ENCODE measurements around the gene SLC26A11. TPM values are rescaled to one million over a fixed set of nuclear protein-coding genes. Genes with fewer than 3 reads are reported as not detected.

Gene SLC26A11
- polyA plus RNA-seq (ENCODE audit: insufficient read depth in 1 of 5, insufficient read length in 5 of 5, low replicate concordance in 1 of 5) = 10 to 100 TPM; 16.0 to 32.3 (median 27.0) TPM
- long read RNA-seq, donor 1, partial matches to known transcripts = 0 of 4 reads
- long read RNA-seq, donor 1, other reads (novel, unspliced or antisense) = 0 of 4 reads
- long read RNA-seq, donor 2, partial matches to known transcripts = 0 of 2 reads
- long read RNA-seq, donor 2, other reads (novel, unspliced or antisense) = 0 of 2 reads
- long read RNA-seq, donor 3, partial matches to known transcripts = 0 of 2 reads
- long read RNA-seq, donor 3, other reads (novel, unspliced or antisense) = 0 of 2 reads
- long read RNA-seq, donor 4, partial matches to known transcripts = 0 of 7 reads
- long read RNA-seq, donor 4, other reads (novel, unspliced or antisense) = 7 of 7 reads
- long read RNA-seq, donor 5, partial matches to known transcripts = 0 of 4 reads
- long read RNA-seq, donor 5, other reads (novel, unspliced or antisense) = 0 of 4 reads
- long read RNA-seq, donor 6, partial matches to known transcripts = 0 of 6 reads
- long read RNA-seq, donor 6, other reads (novel, unspliced or antisense) = 0 of 6 reads
- long read RNA-seq, donor 7, partial matches to known transcripts = 0 of 5 reads
- long read RNA-seq, donor 7, other reads (novel, unspliced or antisense) = 0 of 5 reads
- long read RNA-seq, donor 8, partial matches to known transcripts = 0 of 3 reads
- long read RNA-seq, donor 8, other reads (novel, unspliced or antisense) = 0 of 3 reads

GRCh38 chr17:80220054-80220735 is at the start of gene SLC26A11, which contains the start of gene SGSH:
Gene SLC26A11 (plus strand): TSS chr17:80220427. CDS start chr17:80221561, 1,134 bp downstream.
Gene SGSH (minus strand): TSS chr17:80220333. CDS start chr17:80220313, 20 bp downstream.
- DNase-seq = peak; percentile 61 to 68

DNA sequence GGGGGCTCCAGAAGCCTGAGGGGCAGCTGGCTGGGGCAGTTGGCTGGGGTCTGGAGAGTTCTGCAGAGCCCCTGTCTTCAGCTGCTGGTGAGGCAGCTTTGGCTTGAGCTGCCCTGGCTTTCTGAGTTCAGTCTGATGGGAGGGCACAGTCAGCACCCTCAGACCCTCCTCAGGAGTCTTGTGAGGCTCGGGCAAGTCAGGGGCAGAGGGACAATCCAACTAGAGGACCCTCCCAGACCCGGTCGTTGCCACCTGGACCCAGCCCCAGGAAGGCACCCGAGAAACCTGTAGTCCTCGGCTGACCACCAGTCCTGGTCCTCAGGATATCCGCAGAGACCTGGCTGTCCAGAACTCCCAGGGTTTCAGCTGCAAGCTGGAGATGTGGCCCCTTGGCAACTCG is 48.5 kb upstream of the SLC26A11 start:
- no peak for DNase-seq

DNA sequence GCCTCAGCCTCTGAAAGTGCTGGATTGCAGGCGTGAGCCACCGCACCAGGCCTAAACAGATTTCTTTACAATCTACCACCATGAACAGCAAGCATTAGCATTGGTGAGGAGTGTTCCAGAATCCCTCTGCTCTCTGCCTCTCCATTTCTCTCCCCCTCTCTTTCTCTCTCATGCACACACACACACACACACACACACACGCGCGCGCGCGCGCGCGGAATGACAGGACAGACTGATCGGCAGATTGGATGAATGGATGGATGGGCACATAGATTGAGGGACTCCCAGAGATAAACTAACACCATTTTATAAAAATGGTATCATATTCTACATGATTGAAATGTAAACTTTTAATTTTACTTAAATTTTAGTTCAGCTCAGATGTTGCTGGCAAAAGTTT is 47.1 kb upstream of the SLC26A11 start:
- DNase-seq = no peak

DNA sequence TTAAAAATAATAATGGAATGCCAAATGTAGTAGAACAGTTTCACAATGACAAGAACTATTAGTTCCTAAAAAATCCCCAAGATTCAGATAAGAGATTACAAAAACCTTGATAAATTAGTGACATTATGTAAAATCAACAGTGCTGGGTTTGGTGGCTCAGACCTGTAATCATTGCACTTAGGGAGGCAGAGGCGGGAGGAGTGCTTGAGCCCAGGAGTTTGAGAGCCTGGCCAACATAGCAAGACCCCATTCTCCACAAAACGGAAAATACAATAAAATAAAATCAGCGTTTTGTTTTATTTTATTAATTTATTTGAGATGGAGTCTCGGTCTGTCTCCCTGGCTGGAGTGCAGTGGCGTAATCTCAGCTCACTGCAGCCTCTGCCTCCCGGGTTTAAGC is 46.3 kb upstream of the SLC26A11 start:
- DNase-seq = no peak

DNA sequence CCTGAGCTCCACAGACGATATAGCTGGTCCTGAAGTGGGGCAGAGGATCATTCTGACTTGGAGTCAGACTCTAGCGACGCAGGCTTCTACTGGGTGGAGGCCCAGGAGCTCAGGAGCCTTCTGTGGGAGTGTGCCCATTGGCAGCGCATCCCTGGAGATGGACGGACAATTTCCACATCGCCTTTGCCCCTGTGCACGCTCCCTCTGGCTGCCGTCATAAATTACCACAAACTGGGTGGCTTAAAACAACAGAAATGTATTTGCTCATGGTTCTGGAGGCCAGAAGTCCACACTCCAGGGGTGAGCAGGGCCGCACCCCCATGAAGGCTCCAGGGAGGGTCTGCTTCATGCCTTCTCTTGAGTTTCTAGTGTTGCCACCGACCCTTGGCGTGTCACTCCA is 43.5 kb upstream of the SLC26A11 start:
- DNase-seq = no peak

DNA sequence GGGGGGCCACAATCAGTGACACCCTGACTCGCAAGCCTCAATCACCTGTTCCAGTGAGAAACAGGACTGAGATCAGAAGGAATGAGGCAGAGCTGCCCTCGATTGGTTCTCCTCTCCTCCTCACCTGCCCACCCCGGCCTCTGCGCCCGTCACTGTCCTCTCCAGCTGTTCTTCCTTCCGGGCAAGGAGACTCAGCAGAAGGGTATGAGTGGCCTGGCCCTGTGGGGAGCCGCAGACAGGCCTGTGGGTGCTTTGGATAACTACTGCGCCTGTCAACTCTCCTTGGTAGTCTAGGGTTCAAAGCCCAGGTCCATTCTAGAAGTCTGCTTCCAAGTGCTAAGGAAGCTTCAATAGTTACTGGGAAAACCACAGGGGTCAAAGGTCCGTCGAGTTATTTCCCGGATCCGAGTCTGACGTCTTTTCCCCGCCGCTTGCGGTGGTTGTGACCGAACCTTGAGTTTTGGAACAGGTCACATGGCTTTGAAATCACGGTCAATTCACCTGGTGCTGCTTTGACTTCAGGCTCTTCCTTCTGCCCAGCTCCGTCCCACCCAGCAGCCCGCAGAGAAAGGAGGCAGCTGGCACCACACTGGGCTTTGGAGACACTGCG is 42.1 kb upstream of the SLC26A11 start:
- no peak for DNase-seq

DNA sequence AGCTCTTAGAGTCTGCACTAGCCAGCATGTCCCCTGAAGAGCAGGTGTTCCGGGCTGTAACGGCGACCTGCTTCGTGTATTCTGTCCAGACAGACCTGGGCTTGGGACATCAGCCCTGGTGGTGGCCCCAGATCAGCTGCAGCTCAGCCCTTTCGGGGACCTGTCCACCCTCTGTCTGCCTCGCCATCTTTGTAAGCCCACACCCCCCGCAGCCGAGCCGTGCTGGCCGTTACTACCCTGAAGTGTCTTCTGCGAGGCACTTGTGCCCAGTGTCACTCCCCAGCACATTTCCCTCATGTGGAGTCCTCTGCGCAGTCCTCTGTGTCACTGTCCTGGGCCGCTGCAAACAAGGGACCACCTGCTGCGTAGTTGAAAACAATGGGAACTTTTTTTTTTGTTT is 40.0 kb upstream of the SLC26A11 start:
- DNase-seq = no peak

GRCh38 chr17:80181431-80181830 is 38.8 kb upstream of the SLC26A11 start:
- DNase-seq = no peak

DNA sequence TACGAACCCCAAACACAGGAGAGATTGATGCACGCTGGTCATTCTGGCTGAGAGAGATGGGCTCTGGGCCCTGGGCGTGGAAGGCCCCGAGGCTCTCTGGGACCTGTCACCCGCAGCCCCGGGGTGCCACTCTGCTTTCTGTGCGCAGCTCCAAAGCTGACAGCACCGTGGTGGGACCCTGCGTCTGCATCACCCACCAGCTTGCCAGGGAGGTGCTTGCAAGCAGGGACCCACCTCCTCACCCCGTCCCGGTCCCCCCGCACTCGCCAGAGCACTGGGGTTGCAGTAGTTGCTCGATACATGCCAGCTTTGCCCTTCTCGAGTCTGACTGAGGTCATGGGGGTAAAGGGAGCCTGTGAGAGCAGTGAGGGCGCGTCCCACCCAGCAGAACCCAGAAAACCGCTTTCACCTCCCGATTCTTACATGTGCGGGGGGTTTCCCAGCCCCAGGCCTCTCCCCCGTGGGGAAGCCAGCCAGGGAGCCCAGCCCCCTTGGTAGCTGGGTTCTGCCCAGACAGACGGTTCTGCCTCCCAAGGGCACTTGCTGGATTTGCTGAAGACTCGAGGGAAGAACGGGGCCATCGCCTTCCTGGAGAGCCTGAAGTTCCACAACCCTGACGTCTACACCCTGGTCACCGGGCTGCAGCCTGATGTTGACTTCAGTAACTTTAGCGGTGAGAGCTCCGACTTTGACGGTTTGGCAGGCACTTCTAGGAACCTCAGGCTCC is 37.9 kb upstream of the SLC26A11 start:
- DNase-seq = no peak

DNA sequence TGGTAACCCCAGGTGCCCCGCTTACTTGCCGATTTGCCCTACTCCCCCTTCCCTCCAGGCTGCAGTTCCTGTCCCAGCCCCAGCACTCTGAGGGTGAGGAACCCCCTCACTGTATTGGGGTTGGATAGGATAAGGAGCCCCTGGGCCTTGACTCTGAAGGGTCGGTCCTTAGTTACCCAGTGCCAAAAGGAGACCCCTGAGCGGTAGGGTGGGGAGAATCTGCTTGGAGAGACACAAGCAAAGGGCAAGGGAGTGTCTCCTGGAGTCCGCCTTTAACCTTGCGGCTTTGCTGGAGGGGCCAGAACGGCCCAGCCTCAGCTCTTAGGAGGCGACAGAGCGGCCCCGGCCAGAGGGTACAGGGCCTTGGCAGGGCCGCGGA is 37.4 kb upstream of the SLC26A11 start:
- no peak for DNase-seq

GRCh38 chr17:80183581-80184422 is 36.4 kb upstream of the SLC26A11 start:
- DNase-seq = no peak

GRCh38 chr17:80184423-80184714 is 35.9 kb upstream of the SLC26A11 start:
- DNase-seq = no peak

GRCh38 chr17:80185968-80186367 is 34.3 kb upstream of the SLC26A11 start:
- no peak for DNase-seq

GRCh38 chr17:80187090-80187489 is 33.1 kb upstream of the SLC26A11 start:
- DNase-seq = no peak

- no peak for DNase-seq
Measured at GRCh38 chr17:80187515-80187941, 32.7 kb upstream of the SLC26A11 start.

DNA sequence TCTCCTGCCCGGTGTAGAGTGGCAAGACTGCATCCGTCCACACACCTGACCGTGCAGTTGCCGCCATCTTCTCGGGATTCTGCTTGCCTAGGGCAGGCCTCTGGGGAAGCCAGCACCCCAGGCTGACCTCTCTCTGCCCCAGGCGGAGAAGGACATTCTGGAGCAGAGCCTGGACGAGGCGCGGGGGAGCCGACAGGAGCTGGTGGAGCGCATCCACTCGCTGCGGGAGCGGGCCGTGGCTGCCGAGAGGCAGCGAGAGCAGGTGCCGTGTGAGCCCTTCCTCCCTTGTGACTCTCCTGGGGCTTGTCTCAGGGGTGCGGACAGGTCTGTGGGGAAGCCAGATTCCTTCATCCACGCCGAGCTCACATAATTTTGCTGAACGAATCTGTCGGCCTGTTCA is 30.6 kb upstream of the SLC26A11 start:
- DNase-seq = no peak

DNA sequence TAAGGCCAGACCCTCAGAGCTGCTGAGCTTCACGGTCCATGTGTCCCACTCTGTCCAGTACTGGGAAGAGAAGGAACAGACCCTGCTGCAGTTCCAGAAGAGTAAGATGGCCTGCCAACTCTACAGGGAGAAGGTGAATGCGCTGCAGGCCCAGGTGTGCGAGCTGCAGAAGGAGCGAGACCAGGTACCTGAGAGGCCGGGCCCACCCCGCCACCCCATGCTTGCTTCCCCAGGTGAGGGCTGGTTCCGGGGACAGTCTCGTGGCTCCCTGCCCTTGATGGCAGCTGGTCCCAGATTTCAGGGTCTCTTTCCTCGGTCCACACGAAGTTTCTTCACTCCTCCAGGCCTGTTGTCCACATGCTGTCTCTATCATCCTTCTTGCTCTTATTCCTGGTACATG is 29.5 kb upstream of the SLC26A11 start:
- no peak for DNase-seq

GRCh38 chr17:80191192-80191591 is 29.0 kb upstream of the SLC26A11 start:
- DNase-seq = no peak

GRCh38 chr17:80191865-80192661 is 28.2 kb upstream of the SLC26A11 start:
- no peak for DNase-seq

GRCh38 chr17:80195141-80195540 is 25.1 kb upstream of the SLC26A11 start:
- no peak for DNase-seq
